ENCODE data around the gene MICOS13. TPM values are rescaled to one million over a fixed set of nuclear protein-coding genes. Genes with fewer than 3 reads are reported as not detected.

The MICOS13 gene
- total RNA-seq, 4 donors from 2014 or later, result 43.6 to 65.5 (median 54.1) TPM

GRCh38 chr19:5684694-5685430 is 4.5 kb upstream of the MICOS13 start:
- no peak for TF ChIP-seq CTCF (IDR thresholded peaks at IDR 0.05)
- no peak for TF ChIP-seq POLR2A (IDR thresholded peaks at IDR 0.05)
- no peak for DNase-seq (ENCODE audit: low spot score in 2 of 2)
- 87 to 88% methylated on average over 16 to 22 of the region's 22 CpGs for WGBS, 2 donors
- H3K4me3 ChIP-seq (ENCODE audit: low read depth, poor library complexity, severe bottlenecking), result no peak overlapping the region
- intact Hi-C loops (cut with DNase I; ENCODE audit: low total_unique reads), result loop anchor here (10.0 kb wide), 1 partner anchor 640 kb away; no protein-coding TSS in a partner anchor

GRCh38 chr19:5683177-5683886 is 3.0 kb upstream of the MICOS13 start:
- WGBS, 2 donors, result 82 to 83% methylated on average over 10 of the region's 10 CpGs
- no peak for DNase-seq (ENCODE audit: low spot score in 2 of 2)
- intact Hi-C loops (cut with DNase I; ENCODE audit: low total_unique reads), result loop anchor here (10.0 kb wide), 1 partner anchor 639 kb away; no protein-coding TSS in a partner anchor
- TF ChIP-seq CTCF (IDR thresholded peaks at IDR 0.05) (no peak), POLR2A (IDR thresholded peaks at IDR 0.05) (no peak)
- no peak overlapping the region for H3K4me3 ChIP-seq (ENCODE audit: low read depth, poor library complexity, severe bottlenecking)

- DNase-seq (ENCODE audit: low spot score in 2 of 2), result peak in 1 of 2 donors; percentile 85
- 90 to 91% methylated on average over 3 of the region's 3 CpGs for WGBS, 2 donors
- no peak overlapping the region for H3K4me3 ChIP-seq (ENCODE audit: low read depth, poor library complexity, severe bottlenecking)
- intact Hi-C loops (cut with DNase I; ENCODE audit: low total_unique reads), result loop anchor here (10.0 kb wide), 1 partner anchor 637 kb away; no protein-coding TSS in a partner anchor
- TF ChIP-seq POLR2A (IDR thresholded peaks at IDR 0.05) (no peak), CTCF (IDR thresholded peaks at IDR 0.05) (no peak)
These were observed 1.8 kb upstream of the MICOS13 start for GRCh38 chr19:5682107-5682482.

GRCh38 chr19:5681391-5682106 is 1.2 kb upstream of the MICOS13 start:
- no peak overlapping the region for H3K4me3 ChIP-seq (ENCODE audit: low read depth, poor library complexity, severe bottlenecking)
- intact Hi-C loops (cut with DNase I; ENCODE audit: low total_unique reads), result loop anchor here (10.0 kb wide), 1 partner anchor 637 kb away; no protein-coding TSS in a partner anchor
- no peak for TF ChIP-seq POLR2A (IDR thresholded peaks at IDR 0.05)
- TF ChIP-seq CTCF (IDR thresholded peaks at IDR 0.05), result no peak
- 63 to 65% methylated on average over 17 of the region's 17 CpGs for WGBS, 2 donors
- no peak for DNase-seq (ENCODE audit: low spot score in 2 of 2)

- WGBS, 2 donors, result 0% methylated on average over 21 to 23 of the region's 23 CpGs
- H3K4me3 ChIP-seq (ENCODE audit: low read depth, poor library complexity, severe bottlenecking), result peak overlapping the region; percentile 97
- DNase-seq (ENCODE audit: low spot score in 2 of 2), result peak in 1 of 2 donors; percentile 92
- TF ChIP-seq POLR2A (IDR thresholded peaks at IDR 0.05) (no peak), CTCF (IDR thresholded peaks at IDR 0.05) (no peak)
- intact Hi-C loops (cut with DNase I; ENCODE audit: low total_unique reads), result loop anchor here (10.0 kb wide), 1 partner anchor 635 kb away; no protein-coding TSS in a partner anchor
These were observed 256 bp downstream of the MICOS13 start for GRCh38 chr19:5680084-5680436.
